IPS-18c (cell line): Measurements from ENCODE around the gene PIK3CA.
A peak's percentile ranks its signal among the peaks of the same experiment; 100 is the strongest.

Experiments
- H3K4me3 ChIP-seq: 2 replicates; pipeline ENCODE4 v1.7.0; 2013; ENCODE audit warnings: low read depth, mild to moderate bottlenecking, low read length, moderate library complexity; ENCODE audit not compliant: insufficient read depth
- H3K9me3 ChIP-seq: one replicate; pipeline ENCODE4 v1.6.1; 2013; ENCODE audit warnings: mild to moderate bottlenecking, low read length, moderate library complexity; ENCODE audit not compliant: control insufficient read depth, insufficient read depth

The PIK3CA gene

DNA sequence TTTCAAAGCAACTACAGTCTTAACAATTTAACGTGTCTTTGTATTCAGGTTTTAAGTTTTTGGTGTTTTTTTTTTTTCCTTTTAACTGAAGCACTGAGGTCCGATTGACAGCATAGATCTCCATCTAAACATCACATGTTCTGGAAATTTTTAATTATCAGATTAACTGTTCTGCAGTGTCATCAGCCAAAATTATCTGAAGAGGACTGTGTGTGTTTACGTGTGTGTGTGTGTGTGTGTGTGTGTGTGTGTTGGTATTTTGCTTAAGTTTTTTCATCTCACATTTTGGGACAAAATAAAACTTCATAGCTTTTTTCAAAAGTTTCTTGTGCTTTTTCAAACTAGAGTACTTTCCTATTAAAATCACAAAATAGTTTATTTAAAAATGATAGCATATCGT is 1.8 kb downstream of the PIK3CA start:
- no peaks in the 10 kb centered on the region for H3K9me3 ChIP-seq
- peak overlapping the region; percentile 72; the same call in 1 of the 2 replicates for H3K4me3 ChIP-seq

DNA sequence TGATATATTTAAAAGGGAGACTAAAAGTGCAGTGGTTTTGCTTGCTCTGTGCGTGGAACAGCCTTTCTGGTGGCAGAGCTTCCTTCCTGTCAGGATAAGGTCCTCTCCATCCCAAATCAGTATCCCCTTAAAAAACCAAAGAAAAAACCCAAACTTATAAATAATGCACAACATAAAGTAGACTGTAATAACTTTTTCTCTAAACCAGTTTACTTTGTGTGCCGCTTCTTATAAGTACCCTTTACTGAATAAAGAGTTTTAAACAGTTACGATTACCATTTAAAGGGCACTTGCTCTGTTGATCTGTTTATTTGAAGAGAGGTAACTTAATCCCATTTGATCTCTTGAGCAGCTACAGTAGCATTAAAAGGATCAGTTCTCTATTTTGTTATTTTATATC is 2.5 kb downstream of the PIK3CA start:
- no peak overlapping the region for H3K4me3 ChIP-seq

DNA sequence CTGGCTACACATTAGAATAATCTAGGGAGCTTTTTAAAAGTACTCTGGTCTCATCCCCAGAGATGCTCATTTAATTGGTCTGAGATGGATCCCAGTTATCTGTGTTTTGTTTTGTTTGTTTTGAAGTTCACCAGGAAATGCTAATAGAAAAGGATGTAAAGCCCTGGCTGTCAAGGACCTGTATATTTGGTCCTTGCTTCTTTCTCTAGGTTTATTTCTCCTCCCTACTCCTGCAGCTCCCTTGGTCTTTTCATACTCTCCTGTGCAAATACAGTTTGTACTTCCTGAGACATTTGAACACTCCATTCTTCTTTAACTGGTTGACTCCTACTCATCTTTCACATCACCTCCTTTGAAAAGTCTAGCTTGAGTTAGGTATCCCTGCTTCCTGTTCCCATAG is 3.3 kb downstream of the PIK3CA start:
- Histone ChIP-seq H3K4me3 (no peak overlapping the region), H3K9me3 (no peaks in the 10 kb centered on the region)

More for the DNA sequence above, 2.5 kb downstream of the PIK3CA start:
- H3K9me3 ChIP-seq: no peaks in the 10 kb centered on the region

DNA sequence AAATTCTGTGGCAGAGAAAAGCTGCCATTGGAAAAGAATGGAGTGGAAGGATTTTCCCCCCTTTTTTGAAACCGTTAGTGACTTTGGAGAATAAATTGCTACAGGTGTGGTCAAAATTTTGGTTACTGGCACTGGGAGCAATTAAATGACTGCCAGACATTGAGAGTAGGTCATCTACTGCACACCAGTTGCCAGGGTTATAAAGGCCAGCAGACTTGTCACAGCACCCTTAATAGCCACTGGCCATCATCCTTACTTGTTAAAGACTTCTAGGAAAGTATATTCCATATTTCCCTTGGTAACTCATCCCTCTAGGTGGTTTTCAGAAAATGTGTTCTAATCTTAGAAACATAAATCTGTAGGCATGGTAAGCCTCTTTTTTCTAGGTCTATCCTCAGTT is 8.0 kb downstream of the PIK3CA start:
- no peaks in the 10 kb centered on the region for H3K9me3 ChIP-seq

DNA sequence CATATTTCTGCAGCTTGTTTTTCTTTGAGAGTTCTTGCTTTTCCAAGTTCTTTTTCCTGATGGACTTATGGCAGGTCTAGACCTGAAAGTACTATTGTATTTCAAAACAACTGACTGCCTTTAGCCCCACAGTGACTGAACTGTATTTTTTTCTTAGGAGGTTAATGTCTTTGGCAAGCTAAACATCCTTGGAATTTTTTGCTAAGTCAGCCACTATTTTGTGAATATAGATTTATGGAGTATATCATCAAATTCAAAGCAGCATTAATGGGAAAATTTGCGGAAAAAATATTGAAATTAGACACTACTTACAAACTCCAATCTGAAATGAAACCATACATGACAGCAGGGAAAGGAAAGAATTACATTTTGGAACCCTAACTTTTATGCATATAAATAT is 8.6 kb downstream of the PIK3CA start:
- Histone ChIP-seq H3K4me3 (no peak overlapping the region), H3K9me3 (no peaks in the 10 kb centered on the region)

More for the DNA sequence above, 8.0 kb downstream of the PIK3CA start:
- no peak overlapping the region for H3K4me3 ChIP-seq

DNA sequence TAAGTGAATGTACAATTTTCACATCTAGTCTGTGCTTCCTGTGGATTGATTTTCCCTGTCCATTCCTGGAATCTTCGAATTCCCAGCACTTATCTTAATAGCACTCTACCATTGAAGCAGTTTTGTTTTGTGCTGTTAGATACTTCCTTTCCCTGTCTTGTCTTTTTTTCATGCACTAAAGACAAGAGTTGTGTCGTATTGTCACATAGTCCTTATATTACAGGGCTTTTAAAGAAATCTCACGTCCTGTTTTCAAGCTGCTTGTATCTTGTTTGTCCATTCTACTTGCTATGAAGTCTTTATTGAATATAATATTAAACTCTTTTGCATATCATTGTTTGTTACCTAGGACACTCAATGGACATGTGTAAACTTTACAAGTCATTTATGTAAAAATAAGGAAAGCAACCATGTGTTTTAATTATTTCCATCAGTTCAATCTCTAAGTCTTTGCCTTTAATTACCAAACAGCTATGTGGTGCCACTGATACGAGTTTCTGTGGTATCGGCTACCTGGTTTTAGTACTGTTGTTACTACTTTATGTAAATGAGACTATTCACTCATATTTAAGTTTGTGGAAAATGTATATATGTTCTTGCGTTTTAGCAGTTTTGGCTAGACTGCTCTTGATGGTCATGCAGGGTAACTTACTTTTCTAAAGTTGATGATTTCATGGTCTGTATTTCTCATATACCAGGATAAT is 10.3 kb downstream of the PIK3CA start:
- Histone ChIP-seq H3K4me3 (no peak overlapping the region), H3K9me3 (no peaks in the 10 kb centered on the region)

DNA sequence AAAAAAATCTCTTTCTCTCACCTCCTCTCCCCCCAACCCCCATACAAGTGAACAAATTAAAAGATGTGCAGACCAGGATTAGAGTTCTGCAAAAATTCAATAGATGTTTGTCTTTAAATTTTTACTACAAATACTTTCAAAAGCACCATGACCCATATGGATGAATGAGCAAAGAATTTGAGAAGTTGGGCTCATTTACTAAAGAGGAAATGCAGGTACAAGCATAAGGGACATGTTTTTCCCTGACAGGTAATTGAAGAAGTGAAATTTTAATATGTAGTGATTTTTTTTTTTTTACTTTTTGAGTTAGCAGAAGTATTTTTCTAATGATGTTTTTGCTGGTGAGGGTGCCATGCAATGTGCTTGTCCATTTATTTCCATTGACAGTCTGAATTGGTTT is 15.3 kb downstream of the PIK3CA start:
- H3K4me3 ChIP-seq: no peak overlapping the region
- H3K9me3 ChIP-seq: no peaks in the 10 kb centered on the region

DNA sequence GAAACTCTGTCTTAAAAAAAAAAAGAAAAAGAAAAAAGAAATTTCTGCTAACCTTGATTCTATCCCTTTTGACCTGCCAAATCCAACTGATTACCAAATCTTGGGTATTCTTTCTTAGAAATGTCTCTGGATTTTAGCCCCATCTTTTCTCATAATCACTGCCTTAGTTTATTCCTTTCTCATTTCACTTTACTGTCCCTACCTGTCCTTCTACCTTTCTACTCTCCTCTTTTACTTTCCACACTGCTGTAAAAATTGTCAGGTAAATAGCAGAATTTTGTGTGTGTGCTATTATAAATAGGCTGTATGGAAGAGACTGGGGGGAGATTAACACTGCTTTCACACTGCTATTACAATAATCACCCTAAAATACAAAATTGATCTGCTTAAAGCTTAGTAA is 16.7 kb downstream of the PIK3CA start:
- Histone ChIP-seq H3K4me3 (no peak overlapping the region), H3K9me3 (no peaks in the 10 kb centered on the region)

DNA sequence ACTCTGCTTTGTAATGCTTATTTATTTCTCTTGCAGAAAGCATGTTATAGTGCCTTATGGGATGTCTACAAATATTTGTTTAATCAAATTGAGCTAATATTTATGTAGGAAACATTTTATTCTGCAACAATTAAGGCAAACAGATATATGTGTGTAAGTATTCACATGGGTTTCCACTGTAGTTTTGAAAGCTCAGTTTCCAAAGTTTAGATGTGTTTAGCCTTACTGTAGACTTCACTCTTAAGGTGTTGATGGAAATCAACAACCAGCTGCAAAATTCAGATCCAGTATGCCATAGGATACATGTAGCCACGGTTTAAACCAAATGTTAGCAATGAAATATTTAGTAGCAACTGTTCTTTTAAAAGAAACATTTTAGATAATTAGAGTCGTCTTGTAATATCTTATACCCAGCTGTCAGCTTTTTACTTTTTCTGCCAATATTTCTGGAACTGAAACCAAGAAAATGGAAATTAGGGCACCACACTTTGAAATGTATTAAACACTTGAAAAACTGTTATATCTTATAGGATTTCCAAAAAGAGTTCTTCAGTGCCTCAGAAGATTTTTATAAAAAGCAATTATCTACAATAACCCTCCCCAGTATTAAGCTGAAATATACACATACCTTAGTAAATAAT is 18.5 kb downstream of the PIK3CA start:
- H3K9me3 ChIP-seq: no peaks in the 10 kb centered on the region
- H3K4me3 ChIP-seq: no peak overlapping the region

DNA sequence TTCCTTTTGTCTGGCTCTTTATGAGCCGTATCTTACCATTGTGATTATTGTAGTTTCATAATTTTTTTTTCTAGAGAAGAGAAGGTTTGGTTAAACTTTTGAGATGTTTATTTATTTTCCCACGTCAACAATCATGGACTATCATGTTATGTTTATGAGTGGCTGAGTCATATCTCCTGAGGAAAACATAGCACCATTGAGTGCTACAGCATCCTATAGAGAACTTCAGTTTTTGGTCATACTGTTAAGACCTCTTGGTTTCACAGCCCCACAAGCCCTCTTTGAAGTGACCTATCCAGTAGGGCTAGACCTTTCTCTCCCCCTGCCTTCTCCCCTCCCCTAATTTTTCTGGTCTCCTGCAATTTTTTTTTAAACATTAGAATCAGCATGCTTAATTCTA is 20.8 kb downstream of the PIK3CA start:
- Histone ChIP-seq H3K9me3 (no peaks in the 10 kb centered on the region), H3K4me3 (no peak overlapping the region)

DNA sequence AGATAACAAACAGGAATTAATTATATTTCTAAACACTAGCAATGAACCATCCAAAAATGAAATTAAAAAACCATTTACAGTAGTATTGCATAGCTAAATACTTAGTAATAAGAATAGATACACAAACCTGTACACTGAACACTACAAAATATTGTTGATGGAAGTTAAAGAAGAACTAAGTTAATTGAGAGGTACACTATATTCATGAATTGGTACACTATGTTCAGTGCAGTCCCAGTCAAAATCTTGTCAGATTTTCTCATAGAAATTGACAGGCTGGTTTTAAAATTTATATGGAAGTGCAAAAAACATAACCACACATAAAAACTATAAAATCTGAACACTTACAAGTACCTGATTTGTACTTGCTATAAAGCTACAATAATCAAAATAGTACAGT is 24.4 kb downstream of the PIK3CA start:
- Histone ChIP-seq H3K4me3 (no peak overlapping the region), H3K9me3 (no peaks in the 10 kb centered on the region)

DNA sequence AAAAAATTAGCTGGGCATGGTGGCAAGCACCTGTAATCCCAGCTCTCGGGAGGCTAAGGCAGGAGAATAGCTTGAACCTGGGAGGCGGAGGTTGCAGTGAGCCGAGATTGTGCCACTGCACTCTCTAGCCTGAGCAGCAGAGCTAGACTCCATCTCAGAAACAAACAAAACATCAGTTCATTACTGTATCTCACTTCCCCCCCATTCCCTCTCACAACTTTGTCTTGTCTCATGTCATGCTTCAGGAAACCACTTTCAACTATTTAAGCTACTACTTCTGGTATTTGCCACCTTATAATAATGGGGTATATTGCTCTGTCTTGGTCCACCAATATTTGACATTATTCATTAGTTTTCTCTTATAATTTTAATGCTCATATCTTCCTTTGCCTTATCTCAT is 26.2 kb downstream of the PIK3CA start:
- peaks cover 2% of the 10 kb centered on the region for H3K9me3 ChIP-seq
- no peak overlapping the region for H3K4me3 ChIP-seq

DNA sequence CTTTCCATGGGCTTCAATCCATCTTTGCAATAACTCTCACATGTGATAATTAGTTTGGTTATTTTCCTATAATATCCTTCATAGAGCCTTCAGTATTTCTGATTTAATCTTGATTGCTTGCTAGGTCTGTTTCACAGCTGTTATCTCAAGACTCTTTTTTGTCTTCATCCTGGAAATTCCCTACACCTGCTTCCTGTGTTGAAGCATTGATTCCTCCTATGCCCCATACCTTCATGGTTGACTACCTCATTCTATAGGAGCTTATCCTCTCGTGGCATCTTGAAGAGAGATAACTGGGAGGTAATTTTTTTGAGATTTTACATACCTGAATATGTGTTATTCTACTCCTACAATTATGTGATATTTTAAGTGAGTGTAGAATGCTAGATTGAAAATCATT is 26.7 kb downstream of the PIK3CA start:
- Histone ChIP-seq H3K9me3 (peaks cover 2% of the 10 kb centered on the region), H3K4me3 (no peak overlapping the region)

DNA sequence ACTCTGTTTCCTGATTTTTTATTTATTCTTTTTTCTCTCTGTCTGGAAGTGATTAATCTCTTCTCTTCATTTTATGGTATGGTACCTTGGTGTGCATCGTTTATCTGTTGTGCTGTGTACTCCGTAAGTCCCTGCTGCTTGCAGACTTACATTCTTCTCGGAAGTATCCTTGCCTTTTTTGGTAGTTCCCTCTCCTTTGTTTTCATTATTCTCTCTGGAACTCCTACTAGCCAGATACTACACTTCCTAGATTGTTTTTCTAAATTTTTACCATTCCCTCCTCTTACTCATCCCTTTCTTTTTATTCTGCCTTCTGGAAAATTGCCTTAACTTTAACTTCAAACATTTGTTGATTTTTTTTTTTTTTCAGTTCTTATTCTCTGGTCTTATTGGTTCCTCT is 27.2 kb downstream of the PIK3CA start:
- peaks cover 2% of the 10 kb centered on the region for H3K9me3 ChIP-seq
- no peak overlapping the region for H3K4me3 ChIP-seq

DNA sequence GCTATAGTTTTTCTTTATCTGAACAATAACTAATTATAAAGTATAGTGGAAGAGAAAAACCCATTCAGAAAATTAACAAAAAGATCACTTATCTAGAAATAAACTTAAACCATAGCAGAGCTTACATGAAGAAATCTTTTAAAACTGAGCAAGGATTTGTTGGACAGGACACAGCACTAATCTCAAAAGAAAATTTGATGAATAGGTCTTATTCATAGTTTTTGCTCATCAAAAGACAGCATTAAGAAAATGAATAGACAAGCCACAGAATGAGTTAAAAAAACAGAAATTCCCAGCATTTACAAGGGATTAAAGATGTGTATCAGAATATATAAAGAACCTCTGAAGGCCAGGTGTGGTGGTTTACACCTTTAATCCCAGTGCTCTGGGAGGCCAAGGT is 29.5 kb downstream of the PIK3CA start:
- Histone ChIP-seq H3K4me3 (no peak overlapping the region), H3K9me3 (peaks cover 2% of the 10 kb centered on the region)

DNA sequence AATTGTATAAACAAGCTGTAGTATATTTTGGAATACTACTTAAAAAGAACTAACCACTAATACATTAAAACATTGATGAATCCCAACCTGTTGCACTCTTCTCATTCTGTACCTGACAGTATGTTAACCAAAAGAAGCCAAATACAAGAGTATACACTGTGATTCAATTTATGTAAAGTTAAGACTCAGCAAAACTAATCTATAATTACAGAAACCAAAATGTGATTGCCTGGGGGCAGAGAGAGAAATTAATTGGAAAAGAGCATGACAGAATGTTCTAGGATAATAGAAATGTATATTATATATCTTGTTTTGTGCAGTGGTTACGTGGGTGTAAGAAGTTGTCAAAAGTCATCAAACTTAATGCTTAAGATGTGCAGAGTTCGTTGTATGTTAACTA is 31.1 kb downstream of the PIK3CA start:
- peaks cover 2% of the 10 kb centered on the region for H3K9me3 ChIP-seq
- no peak overlapping the region for H3K4me3 ChIP-seq

DNA sequence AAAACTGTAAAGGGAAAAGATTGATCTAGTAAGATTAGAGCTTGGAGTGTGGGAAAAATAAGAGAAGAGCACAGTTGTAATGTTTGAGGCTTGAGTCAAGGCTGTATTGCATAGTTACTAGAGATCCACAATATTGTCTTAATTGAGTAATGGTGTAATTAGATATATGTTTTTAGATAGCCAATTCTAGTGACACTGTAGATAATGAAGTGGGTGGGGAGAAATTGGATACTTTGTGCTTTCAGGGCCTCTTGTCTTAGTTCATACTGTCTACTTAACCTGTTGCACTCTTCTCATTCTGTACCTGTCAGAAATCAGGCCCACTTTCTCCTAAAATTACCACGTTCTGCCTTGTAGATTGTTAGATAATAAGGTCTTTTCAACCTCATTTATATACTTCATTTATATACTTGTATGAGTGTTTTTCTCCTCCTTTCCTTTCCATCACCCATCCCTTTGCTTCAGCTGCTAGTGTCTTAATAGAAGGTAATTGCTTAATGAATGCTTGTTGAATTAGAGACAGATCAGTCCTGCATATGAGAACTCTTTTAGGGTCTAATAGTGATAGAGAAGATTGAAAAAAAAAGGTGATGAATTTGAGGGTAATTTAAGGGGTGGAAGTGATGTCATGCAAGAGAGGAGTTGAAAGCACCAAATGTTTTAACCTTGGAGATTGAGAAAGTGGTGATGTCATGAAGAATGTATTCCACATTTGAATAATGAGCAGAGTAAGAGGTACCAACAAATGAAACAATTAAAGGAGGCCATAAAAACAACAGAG is 32.0 kb downstream of the PIK3CA start:
- H3K9me3 ChIP-seq: peaks cover 2% of the 10 kb centered on the region
- H3K4me3 ChIP-seq: no peak overlapping the region

DNA sequence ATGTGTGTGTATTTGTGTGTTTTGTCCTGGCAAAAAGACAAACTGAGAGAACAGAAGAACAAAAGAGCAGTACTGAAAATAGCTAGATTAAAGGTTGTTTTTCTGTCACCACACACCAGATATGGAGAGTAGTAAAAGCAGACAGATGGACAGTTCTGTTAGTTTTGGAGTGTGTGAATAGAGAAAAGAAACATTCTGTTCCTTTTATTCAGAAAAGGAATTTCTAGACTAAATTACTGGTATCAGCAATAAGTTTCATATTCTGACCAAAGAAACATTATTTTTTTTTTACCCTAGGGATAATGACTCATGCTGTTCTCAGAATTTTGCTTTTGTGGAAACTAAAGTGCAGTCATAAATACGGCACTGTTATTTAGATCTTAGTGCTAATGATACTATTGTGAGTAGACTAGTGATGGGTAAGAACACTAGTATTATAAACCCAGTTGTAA is 32.9 kb downstream of the PIK3CA start:
- Histone ChIP-seq H3K4me3 (no peak overlapping the region), H3K9me3 (peaks cover 2% of the 10 kb centered on the region)
